T-helper 22 cell (primary cell): ENCODE data around the gene MMP8.
"Not testable (repeated sequence)": the region's sequence is repeated elsewhere in the genome, so short reads cannot be mapped to it uniquely, and the experiment has no call there.

ENCODE experiments used
- DNase-seq: peaks from one replicate; pipeline ENCODE4 v3.0.0-alpha.2; 2020; ENCODE audit warnings: low read depth

Gene MMP8, protein sequence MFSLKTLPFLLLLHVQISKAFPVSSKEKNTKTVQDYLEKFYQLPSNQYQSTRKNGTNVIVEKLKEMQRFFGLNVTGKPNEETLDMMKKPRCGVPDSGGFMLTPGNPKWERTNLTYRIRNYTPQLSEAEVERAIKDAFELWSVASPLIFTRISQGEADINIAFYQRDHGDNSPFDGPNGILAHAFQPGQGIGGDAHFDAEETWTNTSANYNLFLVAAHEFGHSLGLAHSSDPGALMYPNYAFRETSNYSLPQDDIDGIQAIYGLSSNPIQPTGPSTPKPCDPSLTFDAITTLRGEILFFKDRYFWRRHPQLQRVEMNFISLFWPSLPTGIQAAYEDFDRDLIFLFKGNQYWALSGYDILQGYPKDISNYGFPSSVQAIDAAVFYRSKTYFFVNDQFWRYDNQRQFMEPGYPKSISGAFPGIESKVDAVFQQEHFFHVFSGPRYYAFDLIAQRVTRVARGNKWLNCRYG

DNA sequence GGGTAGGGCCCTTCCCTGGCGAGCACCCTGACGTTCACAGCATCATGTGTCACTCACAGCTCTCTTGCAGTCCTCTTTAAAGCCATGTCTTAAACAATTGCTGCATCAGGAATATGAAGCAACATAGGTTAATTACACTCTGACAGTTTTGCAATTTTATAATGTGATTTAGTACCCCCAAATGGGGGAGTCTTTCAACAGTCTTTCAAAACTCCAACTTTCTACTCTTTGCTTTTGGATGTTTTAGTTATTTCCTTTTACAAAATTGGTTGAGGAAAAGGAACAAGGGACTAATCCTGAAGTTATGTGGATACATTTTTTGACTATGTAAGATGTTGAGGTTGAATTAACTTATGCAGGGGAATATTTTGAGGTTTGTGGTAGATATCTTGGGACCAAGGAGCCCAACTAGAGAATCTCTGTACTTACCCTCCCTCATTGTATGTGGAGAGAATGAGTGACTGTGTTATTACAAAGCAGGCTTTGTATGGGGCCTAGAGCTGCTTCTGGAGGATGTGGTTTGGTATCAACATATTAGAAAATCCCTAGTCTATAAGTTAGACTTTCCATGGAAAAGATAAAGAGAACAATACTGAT is at the start of gene MMP8:
TSS of gene MMP8 (minus strand) at position 51 of the 597 bp plus-strand sequence. CDS start 99 bp downstream, outside the sequence.
- DNase-seq: no peak

GRCh38 chr11:102773386-102773785 is 48.6 kb upstream of the MMP8 start:
- no peak for DNase-seq

GRCh38 chr11:102771351-102771750 is 46.6 kb upstream of the MMP8 start:
- no peak for DNase-seq

DNA sequence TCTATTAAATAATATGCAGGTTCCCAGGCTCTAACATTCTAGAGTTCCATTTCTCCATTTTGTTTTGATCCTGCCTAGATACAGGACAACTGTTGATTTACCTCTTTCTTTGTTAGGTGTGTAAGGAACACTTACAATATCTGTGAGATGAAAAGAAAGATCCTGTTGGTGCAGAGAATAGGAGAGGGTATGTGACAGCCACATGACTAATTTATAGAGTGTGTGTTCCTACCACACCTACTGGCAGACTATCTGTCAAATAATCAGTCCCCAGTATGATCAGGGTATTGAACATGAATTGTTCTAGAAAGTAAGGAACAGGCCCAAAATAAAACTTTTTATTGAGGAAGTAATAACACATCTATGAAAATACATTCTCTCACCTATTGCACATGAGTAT is 45.4 kb upstream of the MMP8 start:
- no peak for DNase-seq

GRCh38 chr11:102767800-102768199 is 43.0 kb upstream of the MMP8 start:
- no peak for DNase-seq

- no peak for DNase-seq
Measured at GRCh38 chr11:102763440-102763839, 38.7 kb upstream of the MMP8 start.

DNA sequence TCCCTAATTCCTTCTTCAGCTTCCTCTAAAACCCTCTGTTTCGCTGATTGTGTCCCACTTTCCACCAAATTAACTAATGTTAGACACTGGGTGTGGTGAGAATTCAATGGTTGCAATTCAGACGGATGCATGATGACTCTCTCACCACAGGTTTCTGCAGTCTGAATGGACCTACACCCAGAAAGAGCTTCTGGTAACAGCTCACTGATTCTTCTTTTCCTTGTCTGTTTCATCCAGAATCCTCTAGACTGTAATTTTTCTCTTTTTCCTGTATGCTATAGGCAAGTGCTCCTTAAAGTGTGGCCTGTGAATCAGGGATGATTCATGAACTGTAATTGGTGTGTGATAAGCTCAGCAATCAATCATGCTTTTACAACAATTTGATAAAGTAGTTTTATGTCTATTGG is 37.6 kb upstream of the MMP8 start:
- DNase-seq: no peak

DNA sequence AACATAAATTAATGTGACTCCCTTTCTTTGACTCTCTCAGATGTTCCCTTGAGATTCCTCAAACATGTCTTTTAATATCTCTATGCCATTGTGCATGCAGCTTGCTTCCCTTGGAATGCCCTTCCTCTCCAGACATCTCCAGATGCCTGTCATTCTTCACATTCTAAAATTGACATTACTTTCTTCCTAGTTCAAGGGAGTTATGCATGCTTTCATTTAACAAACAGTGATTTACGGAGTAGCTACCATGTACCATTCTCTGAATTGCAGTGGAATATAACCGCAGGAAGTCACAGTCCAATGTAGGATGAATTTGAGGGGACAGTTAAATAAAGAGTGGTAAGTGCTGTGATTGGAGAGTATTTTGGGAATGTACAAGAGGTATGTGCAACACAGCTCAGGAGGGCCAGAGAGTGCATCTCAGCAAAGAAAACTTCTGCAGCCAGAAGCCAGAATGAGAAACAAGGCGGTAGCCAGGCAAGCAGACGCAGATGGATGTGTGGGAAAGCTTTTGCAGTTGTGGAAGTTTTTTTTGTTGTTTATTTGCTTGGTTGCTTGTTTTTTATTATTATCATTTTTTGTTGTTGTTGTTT is 37.0 kb upstream of the MMP8 start:
- DNase-seq: no peak

GRCh38 chr11:102760344-102761035 is 35.7 kb upstream of the MMP8 start:
- no peak for DNase-seq

- DNase-seq: no peak
Measured at GRCh38 chr11:102757823-102758549, 33.2 kb upstream of the MMP8 start.

DNA sequence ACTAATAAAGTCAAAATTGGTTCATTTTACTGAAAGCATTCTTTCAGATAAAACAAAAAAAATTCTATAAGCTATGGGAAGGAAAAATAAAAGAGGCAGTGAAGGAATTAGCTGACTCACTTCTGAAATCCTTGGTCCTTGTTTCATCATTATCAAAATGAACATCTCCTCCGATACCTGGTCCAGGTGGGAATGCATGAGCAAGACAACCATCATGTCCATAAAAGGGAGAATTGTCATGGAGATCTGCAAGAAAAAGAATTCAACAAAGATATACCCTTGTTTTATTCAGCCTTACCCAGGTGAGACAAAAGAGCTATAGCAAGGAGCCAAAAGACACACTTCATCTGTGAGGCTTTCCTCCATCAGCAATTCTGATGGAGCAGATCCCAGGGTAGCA is 28.5 kb upstream of the MMP8 start:
- DNase-seq: no peak

- no peak for DNase-seq
Measured at GRCh38 chr11:102751673-102752072, 26.9 kb upstream of the MMP8 start.

DNA sequence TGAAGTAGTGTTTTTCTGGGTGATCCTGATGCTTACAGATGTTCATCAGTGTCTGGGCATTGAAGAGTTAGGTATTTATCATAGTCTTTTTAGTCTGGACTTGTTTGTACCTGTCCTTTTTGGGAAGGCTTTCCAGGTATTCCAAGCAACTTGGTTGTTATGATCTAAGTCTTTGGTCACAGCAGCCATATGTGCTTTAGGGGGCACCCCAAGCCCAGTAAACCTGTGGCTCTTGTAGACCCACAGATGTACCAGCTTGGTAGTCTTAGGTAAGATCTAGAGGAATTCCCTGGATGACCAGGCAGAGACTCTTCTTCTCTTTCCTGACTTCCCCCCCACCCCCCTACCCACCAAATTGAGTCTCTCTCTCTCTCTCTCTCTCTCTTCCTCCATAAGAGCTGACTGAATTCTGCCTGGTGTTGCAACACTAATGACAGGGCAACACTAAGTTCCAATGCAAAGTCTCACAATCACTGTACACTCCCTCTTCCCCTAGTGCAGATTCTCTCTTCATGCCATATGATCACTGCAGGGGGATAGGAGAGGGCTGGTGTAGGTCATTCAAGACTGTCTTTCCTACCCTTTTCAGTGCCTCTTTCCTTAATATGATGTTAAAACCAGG is 24.5 kb upstream of the MMP8 start:
- DNase-seq: no peak

- not testable (repeated sequence) for DNase-seq
Measured at GRCh38 chr11:102746746-102747578, 22.2 kb upstream of the MMP8 start.

GRCh38 chr11:102734650-102735049 is 9.9 kb upstream of the MMP8 start:
- no peak for DNase-seq

DNA sequence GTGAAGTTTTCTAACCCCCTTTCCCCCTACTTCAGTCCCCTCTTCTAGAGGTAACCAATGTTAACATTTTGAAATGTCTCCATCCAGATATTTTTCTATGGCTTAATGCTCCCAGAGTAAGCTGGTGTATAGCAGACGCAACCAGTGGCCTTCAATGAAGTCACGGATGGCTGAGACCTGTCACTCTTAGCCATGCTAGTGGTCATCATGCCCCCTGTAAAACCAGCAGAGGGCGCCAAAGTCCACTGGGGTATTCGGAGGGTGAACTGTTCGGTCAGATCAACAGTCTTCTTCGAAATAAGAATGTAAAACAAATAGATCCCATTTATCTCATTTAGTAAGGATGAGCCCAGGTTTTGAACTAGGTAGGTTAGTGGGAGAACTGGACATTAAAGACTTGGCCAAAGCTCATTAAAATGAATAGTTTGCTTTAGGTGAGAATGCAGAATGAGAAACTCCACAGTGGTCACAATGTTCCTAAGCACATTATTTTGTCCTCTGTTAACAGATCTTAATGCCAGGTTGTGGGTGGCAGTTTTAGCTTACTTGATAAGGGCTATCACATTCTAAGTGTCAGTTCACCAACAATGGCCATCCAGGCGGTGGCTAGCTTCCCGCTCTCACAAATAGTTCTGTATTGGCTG is 8.6 kb upstream of the MMP8 start:
- no peak for DNase-seq

GRCh38 chr11:102730944-102731343 is 6.2 kb upstream of the MMP8 start:
- DNase-seq: not testable (repeated sequence)

DNA sequence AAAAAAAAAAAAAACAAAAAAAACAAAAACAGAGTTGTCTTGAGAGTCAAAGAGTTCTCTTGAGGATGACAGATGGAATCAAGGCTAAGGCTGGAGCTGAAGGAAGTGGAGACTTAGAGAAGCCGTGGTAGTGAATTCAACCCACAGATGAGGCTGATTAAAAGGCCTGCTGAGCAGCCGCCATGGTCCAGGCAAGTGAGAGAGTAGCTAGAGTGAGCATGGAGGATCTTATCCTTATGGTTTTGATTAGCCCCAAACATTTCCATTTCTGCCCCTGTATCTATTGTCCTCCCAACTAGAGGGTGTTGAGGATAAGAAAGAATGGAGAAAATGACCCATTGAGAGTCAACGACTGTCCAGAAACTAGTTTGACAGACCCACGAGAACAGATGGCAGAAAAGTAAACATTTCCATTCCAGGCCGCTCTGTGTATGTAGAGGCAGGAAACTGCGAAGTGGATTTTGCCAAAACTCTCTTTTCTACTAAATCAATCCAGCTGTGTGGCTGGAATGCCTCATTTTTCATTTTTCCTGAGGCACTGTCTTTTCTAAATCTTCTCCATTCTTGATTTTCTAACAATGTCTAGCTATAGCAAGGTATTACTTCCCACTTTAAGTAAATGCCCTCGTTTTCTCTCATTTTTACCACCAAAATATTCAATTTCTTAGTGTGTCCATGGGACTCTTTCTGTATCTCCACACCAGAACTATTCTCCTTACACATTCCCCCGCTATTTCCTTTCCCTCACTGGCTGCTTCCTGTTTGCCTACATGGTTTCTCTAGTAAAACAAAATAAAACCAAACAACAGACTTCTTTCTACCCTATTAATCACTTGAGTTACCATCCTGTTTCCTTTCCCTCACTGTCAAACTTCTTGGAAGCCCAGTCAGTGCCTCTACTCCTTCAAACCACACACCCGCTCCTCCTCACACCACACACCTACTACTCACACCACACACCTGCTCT is 5.4 kb upstream of the MMP8 start:
- DNase-seq: no peak

DNA sequence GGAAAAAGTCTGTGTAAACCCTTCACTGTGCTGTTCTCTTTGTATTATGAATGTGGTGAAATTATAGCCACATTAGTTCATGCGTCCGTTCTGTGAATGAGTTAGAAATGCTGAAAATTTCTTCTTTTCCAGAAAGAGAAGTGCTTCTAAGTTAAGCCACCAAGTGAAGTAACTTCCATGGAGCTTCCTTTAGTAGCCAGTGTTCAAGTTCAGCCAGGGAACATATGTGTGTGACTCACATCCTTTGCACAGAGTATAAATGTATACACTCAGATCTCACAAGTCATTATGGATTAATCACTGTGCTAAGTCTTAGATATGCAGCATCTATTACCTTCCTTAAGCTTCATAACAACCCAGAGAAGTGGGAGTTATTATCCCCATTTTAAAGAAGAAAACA is 3.1 kb upstream of the MMP8 start:
- DNase-seq: no peak
